ENCODE data around the gene RIC1.
A peak's percentile ranks its signal among the peaks of the same experiment; 100 is the strongest.
"Not testable (repeated sequence)": the region's sequence is repeated elsewhere in the genome, so short reads cannot be mapped to it uniquely, and the experiment has no call there.

RIC1 gene

GRCh38 chr9:5736563-5737346 is 107.8 kb downstream of the RIC1 start:
- no peak for DNase-seq

GRCh38 chr9:5743109-5743508 is 114.2 kb downstream of the RIC1 start:
- no peak for DNase-seq

- DNase-seq: no peak
These were observed 119.5 kb downstream of the RIC1 start for GRCh38 chr9:5748438-5748837.

GRCh38 chr9:5749306-5749705 is 120.4 kb downstream of the RIC1 start:
- no peak for DNase-seq

GRCh38 chr9:5750569-5750968 is 121.7 kb downstream of the RIC1 start:
- no peak for DNase-seq

- DNase-seq: no peak
These were observed 127.7 kb downstream of the RIC1 start for GRCh38 chr9:5756633-5757032.

GRCh38 chr9:5760338-5760737 is 131.4 kb downstream of the RIC1 start:
- no peak for DNase-seq

- no peak for DNase-seq
These were observed 133.5 kb downstream of the RIC1 start for GRCh38 chr9:5762421-5762820.

GRCh38 chr9:5764130-5764868 is 135.4 kb downstream of the RIC1 start:
- DNase-seq: no peak

- DNase-seq: peak; percentile 11
These were observed 139.3 kb downstream of the RIC1 start for GRCh38 chr9:5767968-5768932.

GRCh38 chr9:5773324-5773999 is 144.6 kb downstream of the RIC1 start:
- DNase-seq: no peak

- DNase-seq: no peak
These were observed 149.9 kb downstream of the RIC1 start for GRCh38 chr9:5778805-5779204.

GRCh38 chr9:5779705-5780218 is 150.9 kb downstream of the RIC1 start:
- not testable (repeated sequence) for DNase-seq

- not testable (repeated sequence) for DNase-seq
These were observed 154.5 kb downstream of the RIC1 start for GRCh38 chr9:5783420-5783819.

GRCh38 chr9:5783982-5784381 is 155.1 kb downstream of the RIC1 start:
- no peak for DNase-seq

GRCh38 chr9:5784526-5785315 is 155.8 kb downstream of the RIC1 start:
- no peak for DNase-seq

- DNase-seq: no peak
These were observed 157.6 kb downstream of the RIC1 start for GRCh38 chr9:5786370-5787127.

GRCh38 chr9:5787220-5787619 is 158.3 kb downstream of the RIC1 start:
- DNase-seq: no peak

- no peak for DNase-seq
These were observed 158.9 kb downstream of the RIC1 start for GRCh38 chr9:5787759-5788302.

- no peak for DNase-seq
These were observed 160.6 kb downstream of the RIC1 start for GRCh38 chr9:5789489-5789888.
